GM21717 (cell line): Measurements from ENCODE around the gene ANKIB1.
"Not testable (repeated sequence)": the region's sequence is repeated elsewhere in the genome, so short reads cannot be mapped to it uniquely, and the experiment has no call there.

Experiments used
- ATAC-seq: cut with Tn5 transposase; IDR thresholded peaks from one replicate; pipeline ENCODE4 v1.9.1; 2021; ENCODE audit warnings: mild to moderate bottlenecking, moderate library complexity; ENCODE audit not compliant: unreplicated experiment

The ANKIB1 gene

DNA sequence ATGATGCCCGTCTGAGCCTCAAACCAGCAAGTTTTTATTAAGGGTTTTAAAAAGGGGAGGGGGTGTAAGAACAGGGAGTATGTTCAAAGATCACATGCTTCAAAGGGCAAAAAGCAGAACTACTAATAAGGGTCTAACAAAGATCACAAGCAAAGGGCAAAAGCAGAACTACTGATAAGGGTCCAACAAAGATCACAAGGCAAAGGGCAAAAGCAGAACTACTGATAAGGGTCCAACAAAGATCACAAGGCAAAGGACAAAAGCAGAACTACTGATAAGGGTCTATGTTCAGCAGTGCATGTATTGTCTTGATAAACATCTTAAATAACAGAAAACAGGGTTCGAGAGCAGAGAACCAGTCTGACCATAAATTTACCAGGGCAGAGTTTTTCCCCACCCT is 196.9 kb downstream of the ANKIB1 start:
- not testable (repeated sequence) for ATAC-seq

DNA sequence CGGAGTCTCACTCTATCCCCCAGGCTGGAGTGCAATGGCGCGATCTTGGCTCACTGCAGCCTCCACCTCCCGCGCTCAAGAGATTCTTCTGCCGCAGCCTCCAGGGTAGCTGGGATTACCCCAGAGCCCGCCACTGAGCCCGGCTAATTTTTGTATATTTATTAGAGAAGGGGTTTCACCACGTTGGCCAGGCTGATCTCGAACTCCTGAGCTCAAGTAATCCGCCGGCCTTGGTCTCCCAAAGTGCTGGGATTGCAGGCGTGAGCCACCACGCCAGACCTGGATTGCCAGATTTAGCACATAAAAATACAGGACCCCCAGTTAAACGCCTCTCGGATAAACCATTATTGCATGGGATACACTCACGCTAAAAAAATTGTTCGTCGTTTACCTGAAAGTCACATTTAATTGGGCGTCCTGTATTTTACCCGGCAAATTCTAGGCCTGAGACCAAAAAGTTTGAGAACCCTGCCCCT is 201.1 kb downstream of the ANKIB1 start:
- ATAC-seq, result no peak

DNA sequence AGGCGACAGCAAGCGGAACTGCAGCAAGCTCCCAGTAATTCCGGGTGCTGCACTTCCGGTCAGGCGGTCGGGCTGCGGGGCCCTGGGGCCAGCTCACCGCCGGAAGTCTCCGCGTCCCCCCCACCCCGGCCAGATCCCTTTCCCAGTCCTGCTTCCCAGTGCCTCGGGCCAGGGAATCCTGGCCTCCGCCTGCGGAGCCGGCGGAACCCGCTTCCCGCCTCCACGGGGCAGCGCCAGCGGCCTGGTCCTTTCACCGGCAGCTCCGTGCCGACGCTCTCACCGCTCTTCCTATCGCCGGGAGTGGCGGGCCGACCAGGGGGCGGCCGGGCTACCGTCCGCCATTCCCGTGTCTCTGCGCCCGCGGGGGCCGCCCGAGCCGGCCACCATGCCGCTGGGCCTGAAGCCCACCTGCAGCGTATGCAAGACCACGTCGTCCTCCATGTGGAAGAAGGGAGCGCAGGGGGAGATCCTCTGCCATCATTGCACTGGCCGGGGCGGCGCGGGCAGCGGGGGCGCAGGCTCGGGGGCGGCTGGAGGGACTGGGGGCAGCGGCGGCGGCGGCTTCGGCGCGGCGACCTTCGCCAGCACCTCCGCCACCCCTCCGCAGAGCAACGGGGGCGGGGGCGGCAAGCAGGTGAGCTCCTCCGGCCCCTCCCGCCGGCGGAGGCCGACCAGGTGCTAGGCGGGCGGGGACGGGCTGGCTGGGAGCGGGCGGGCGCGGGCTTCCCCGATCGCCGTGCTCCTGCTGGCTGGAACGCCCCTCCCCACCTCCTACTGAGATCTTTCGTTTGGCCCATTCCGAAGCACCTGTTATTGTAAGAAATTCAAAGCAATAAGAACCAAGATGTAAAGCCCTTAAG is 201.8 kb downstream of the ANKIB1 start, which contains the start of gene GATAD1:
Gene GATAD1, plus strand, starts transcription at position 138 of the 860 bp plus-strand sequence. Its CDS starts 248 bp downstream, at position 386.
- peak; percentile 90 for ATAC-seq

DNA sequence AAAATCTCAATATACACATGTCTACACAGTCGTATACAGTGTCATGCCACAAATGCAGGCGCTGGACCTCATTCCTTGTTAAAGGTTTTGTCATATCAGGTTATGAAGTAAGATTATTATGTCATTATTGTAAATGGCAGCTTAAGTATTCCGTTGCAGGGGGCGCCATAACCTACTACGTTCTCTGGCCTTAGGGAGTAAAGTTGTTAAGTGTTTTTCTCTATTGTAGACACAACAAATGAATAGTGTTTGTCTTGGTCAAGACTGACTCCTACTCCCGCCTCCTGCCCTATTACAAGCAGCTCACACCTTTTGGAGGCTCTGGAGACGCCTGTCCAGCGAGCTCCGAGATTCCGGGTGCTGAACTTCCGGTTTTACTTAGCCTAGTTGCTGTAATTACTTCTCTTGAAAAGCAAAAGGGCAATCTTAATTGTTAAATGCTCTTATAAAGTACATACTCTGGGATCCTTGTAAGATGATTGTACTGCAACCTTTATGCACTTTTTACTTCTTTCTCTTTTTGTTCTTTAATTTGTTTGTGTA is 202.5 kb downstream of the ANKIB1 start:
- ATAC-seq, result peak; percentile 40
